Measurements from ENCODE around the gene NME8. TPM values are rescaled to one million over a fixed set of nuclear protein-coding genes. Genes with fewer than 3 reads are reported as not detected.

NME8 gene
- total and polyA plus RNA-seq, 2 donors, result 1.0 to 2.8 TPM

- 97% methylated on average over 2 of the region's 2 CpGs for WGBS
- H3K4me3 ChIP-seq (ENCODE audit: low read length in 2 of 2), result no peak overlapping the region
- H3K36me3 ChIP-seq (ENCODE audit: control insufficient read depth in 2 of 2, insufficient read depth in 2 of 2, low read length in 1 of 2), result no peaks in the 10 kb centered on the region
- no peak overlapping the region for H3K27ac ChIP-seq (ENCODE audit: low read depth in 1 of 2, low read length in 1 of 2)
- H3K9me3 ChIP-seq (ENCODE audit: control insufficient read depth in 2 of 2, insufficient read depth in 1 of 2, low read length in 1 of 2), result peaks cover 0 to 4% of the 10 kb centered on the region in 2 donors
- DNase-seq (ENCODE audit: low read depth in 6 of 9, low spot score in 9 of 9), result no peak
- no peaks in the 10 kb centered on the region for H3K27me3 ChIP-seq (ENCODE audit: control insufficient read depth in 2 of 2, insufficient read depth in 1 of 2, low read length in 1 of 2)
- no peaks in the 10 kb centered on the region for H3K4me1 ChIP-seq (ENCODE audit: control insufficient read depth in 2 of 2, insufficient read depth in 2 of 2, low read length in 2 of 2)
Measured at GRCh38 chr7:37822946-37823345, 25.5 kb upstream of the NME8 start.

- H3K4me3 ChIP-seq (ENCODE audit: low read length in 2 of 2), result no peak overlapping the region
- H3K27me3 ChIP-seq (ENCODE audit: control insufficient read depth in 2 of 2, insufficient read depth in 1 of 2, low read length in 1 of 2), result no peaks in the 10 kb centered on the region
- H3K27ac ChIP-seq (ENCODE audit: low read depth in 1 of 2, low read length in 1 of 2), result no peak overlapping the region
- DNase-seq (ENCODE audit: low read depth in 6 of 9, low spot score in 9 of 9), result no peak
- 73% methylated on average over 2 of the region's 2 CpGs for WGBS
- no peaks in the 10 kb centered on the region for H3K36me3 ChIP-seq (ENCODE audit: control insufficient read depth in 2 of 2, insufficient read depth in 2 of 2, low read length in 1 of 2)
- H3K9me3 ChIP-seq (ENCODE audit: control insufficient read depth in 2 of 2, insufficient read depth in 1 of 2, low read length in 1 of 2), result peaks cover 0 to 4% of the 10 kb centered on the region in 2 donors
- no peaks in the 10 kb centered on the region for H3K4me1 ChIP-seq (ENCODE audit: control insufficient read depth in 2 of 2, insufficient read depth in 2 of 2, low read length in 2 of 2)
Measured at GRCh38 chr7:37823557-37823956, 24.8 kb upstream of the NME8 start.

- Histone ChIP-seq H3K36me3 (ENCODE audit: control insufficient read depth in 2 of 2, insufficient read depth in 2 of 2, low read length in 1 of 2) (no peaks in the 10 kb centered on the region), H3K27me3 (ENCODE audit: control insufficient read depth in 2 of 2, insufficient read depth in 1 of 2, low read length in 1 of 2) (no peaks in the 10 kb centered on the region), H3K9me3 (ENCODE audit: control insufficient read depth in 2 of 2, insufficient read depth in 1 of 2, low read length in 1 of 2) (peaks cover 0 to 4% of the 10 kb centered on the region in 2 donors), H3K4me3 (ENCODE audit: low read length in 2 of 2) (no peak overlapping the region), H3K27ac (ENCODE audit: low read depth in 1 of 2, low read length in 1 of 2) (no peak overlapping the region), H3K4me1 (ENCODE audit: control insufficient read depth in 2 of 2, insufficient read depth in 2 of 2, low read length in 2 of 2) (no peaks in the 10 kb centered on the region)
- DNase-seq (ENCODE audit: low read depth in 6 of 9, low spot score in 9 of 9), result peak in 1 of 9 donors; percentile 21
- 24% methylated on average over 3 of the region's 3 CpGs for WGBS
Measured at GRCh38 chr7:37825038-37825437, 23.4 kb upstream of the NME8 start.

- Histone ChIP-seq H3K36me3 (ENCODE audit: control insufficient read depth in 2 of 2, insufficient read depth in 2 of 2, low read length in 1 of 2) (no peaks in the 10 kb centered on the region), H3K9me3 (ENCODE audit: control insufficient read depth in 2 of 2, insufficient read depth in 1 of 2, low read length in 1 of 2) (no peaks in the 10 kb centered on the region), H3K27me3 (ENCODE audit: control insufficient read depth in 2 of 2, insufficient read depth in 1 of 2, low read length in 1 of 2) (no peaks in the 10 kb centered on the region), H3K27ac (ENCODE audit: low read depth in 1 of 2, low read length in 1 of 2) (no peak overlapping the region), H3K4me1 (ENCODE audit: control insufficient read depth in 2 of 2, insufficient read depth in 2 of 2, low read length in 2 of 2) (no peaks in the 10 kb centered on the region), H3K4me3 (ENCODE audit: low read length in 2 of 2) (no peak overlapping the region)
- DNase-seq (ENCODE audit: low read depth in 6 of 9, low spot score in 9 of 9), result peak in 1 of 9 donors; percentile 35
- 81% methylated on average over 4 of the region's 4 CpGs for WGBS
Measured at GRCh38 chr7:37826825-37827224, 21.6 kb upstream of the NME8 start.

GRCh38 chr7:37831244-37831643 is 17.2 kb upstream of the NME8 start:
- no peaks in the 10 kb centered on the region for H3K36me3 ChIP-seq (ENCODE audit: control insufficient read depth in 2 of 2, insufficient read depth in 2 of 2, low read length in 1 of 2)
- no peak overlapping the region for H3K4me3 ChIP-seq (ENCODE audit: low read length in 2 of 2)
- H3K27ac ChIP-seq (ENCODE audit: low read depth in 1 of 2, low read length in 1 of 2), result no peak overlapping the region
- no peaks in the 10 kb centered on the region for H3K9me3 ChIP-seq (ENCODE audit: control insufficient read depth in 2 of 2, insufficient read depth in 1 of 2, low read length in 1 of 2)
- peaks cover 0 to 4% of the 10 kb centered on the region in 2 donors for H3K4me1 ChIP-seq (ENCODE audit: control insufficient read depth in 2 of 2, insufficient read depth in 2 of 2, low read length in 2 of 2)
- no peak for DNase-seq (ENCODE audit: low read depth in 6 of 9, low spot score in 9 of 9)
- over 99% methylated on average over 2 of the region's 2 CpGs for WGBS
- H3K27me3 ChIP-seq (ENCODE audit: control insufficient read depth in 2 of 2, insufficient read depth in 1 of 2, low read length in 1 of 2), result no peaks in the 10 kb centered on the region

GRCh38 chr7:37832194-37832593 is 16.2 kb upstream of the NME8 start:
- WGBS, result 18% methylated on average over 4 of the region's 4 CpGs
- peak in 1 of 9 donors; percentile 8 for DNase-seq (ENCODE audit: low read depth in 6 of 9, low spot score in 9 of 9)
- Histone ChIP-seq H3K36me3 (ENCODE audit: control insufficient read depth in 2 of 2, insufficient read depth in 2 of 2, low read length in 1 of 2) (no peaks in the 10 kb centered on the region), H3K9me3 (ENCODE audit: control insufficient read depth in 2 of 2, insufficient read depth in 1 of 2, low read length in 1 of 2) (no peaks in the 10 kb centered on the region), H3K4me3 (ENCODE audit: low read length in 2 of 2) (no peak overlapping the region), H3K4me1 (ENCODE audit: control insufficient read depth in 2 of 2, insufficient read depth in 2 of 2, low read length in 2 of 2) (peaks cover 0 to 4% of the 10 kb centered on the region in 2 donors), H3K27me3 (ENCODE audit: control insufficient read depth in 2 of 2, insufficient read depth in 1 of 2, low read length in 1 of 2) (no peaks in the 10 kb centered on the region), H3K27ac (ENCODE audit: low read depth in 1 of 2, low read length in 1 of 2) (no peak overlapping the region)

- peak overlapping the region in 1 of 2 donors; percentile 33 for H3K4me3 ChIP-seq (ENCODE audit: low read length in 2 of 2)
- H3K27ac ChIP-seq (ENCODE audit: low read depth in 1 of 2, low read length in 1 of 2), result no peak overlapping the region
- peaks cover 0 to 4% of the 10 kb centered on the region in 2 donors for H3K4me1 ChIP-seq (ENCODE audit: control insufficient read depth in 2 of 2, insufficient read depth in 2 of 2, low read length in 2 of 2)
- H3K27me3 ChIP-seq (ENCODE audit: control insufficient read depth in 2 of 2, insufficient read depth in 1 of 2, low read length in 1 of 2), result no peaks in the 10 kb centered on the region
- no peaks in the 10 kb centered on the region for H3K36me3 ChIP-seq (ENCODE audit: control insufficient read depth in 2 of 2, insufficient read depth in 2 of 2, low read length in 1 of 2)
- H3K9me3 ChIP-seq (ENCODE audit: control insufficient read depth in 2 of 2, insufficient read depth in 1 of 2, low read length in 1 of 2), result no peaks in the 10 kb centered on the region
- peak in 8 of 9 donors; percentile 16 to 76 (median 40) for DNase-seq (ENCODE audit: low read depth in 6 of 9, low spot score in 9 of 9)
- 29% methylated on average over 21 of the region's 21 CpGs for WGBS
Measured at GRCh38 chr7:37833107-37833817, 15.1 kb upstream of the NME8 start.

GRCh38 chr7:37833818-37834146 is 14.6 kb upstream of the NME8 start:
- Histone ChIP-seq H3K4me1 (ENCODE audit: control insufficient read depth in 2 of 2, insufficient read depth in 2 of 2, low read length in 2 of 2) (peaks cover 0 to 4% of the 10 kb centered on the region in 2 donors), H3K27ac (ENCODE audit: low read depth in 1 of 2, low read length in 1 of 2) (no peak overlapping the region), H3K27me3 (ENCODE audit: control insufficient read depth in 2 of 2, insufficient read depth in 1 of 2, low read length in 1 of 2) (no peaks in the 10 kb centered on the region), H3K36me3 (ENCODE audit: control insufficient read depth in 2 of 2, insufficient read depth in 2 of 2, low read length in 1 of 2) (no peaks in the 10 kb centered on the region), H3K4me3 (ENCODE audit: low read length in 2 of 2) (no peak overlapping the region), H3K9me3 (ENCODE audit: control insufficient read depth in 2 of 2, insufficient read depth in 1 of 2, low read length in 1 of 2) (no peaks in the 10 kb centered on the region)
- no peak for DNase-seq (ENCODE audit: low read depth in 6 of 9, low spot score in 9 of 9)
- WGBS, result 35% methylated on average over 3 of the region's 3 CpGs

- Histone ChIP-seq H3K36me3 (ENCODE audit: control insufficient read depth in 2 of 2, insufficient read depth in 2 of 2, low read length in 1 of 2) (no peaks in the 10 kb centered on the region), H3K27me3 (ENCODE audit: control insufficient read depth in 2 of 2, insufficient read depth in 1 of 2, low read length in 1 of 2) (no peaks in the 10 kb centered on the region), H3K4me1 (ENCODE audit: control insufficient read depth in 2 of 2, insufficient read depth in 2 of 2, low read length in 2 of 2) (no peaks in the 10 kb centered on the region), H3K27ac (ENCODE audit: low read depth in 1 of 2, low read length in 1 of 2) (no peak overlapping the region), H3K4me3 (ENCODE audit: low read length in 2 of 2) (no peak overlapping the region), H3K9me3 (ENCODE audit: control insufficient read depth in 2 of 2, insufficient read depth in 1 of 2, low read length in 1 of 2) (no peaks in the 10 kb centered on the region)
- WGBS, result 63% methylated on average over 2 of the region's 2 CpGs
- no peak for DNase-seq (ENCODE audit: low read depth in 6 of 9, low spot score in 9 of 9)
Measured at GRCh38 chr7:37853468-37853867, 5.1 kb downstream of the NME8 start.
